HepG2 (cell line): ENCODE data around the gene UBTD2. TPM values are rescaled to one million over a fixed set of nuclear protein-coding genes. Genes with fewer than 3 reads are reported as not detected.

Experiments
- ATF7-NPFF ChIP-seq: sonication (generic); formaldehyde crosslinking; IDR thresholded peaks from 2 replicates; pipeline ENCODE4 v1.8.1; 2023; ENCODE audit warnings: mild to moderate bottlenecking, low read depth, missing genetic modification reagents, moderate library complexity
- BRF2 ChIP-seq: sonication (generic); formaldehyde crosslinking; IDR thresholded peaks from 2 replicates; pipeline ENCODE4 v1.8.1; 2022; ENCODE audit warnings: mild to moderate bottlenecking, missing genetic modification reagents
- CCAR2 ChIP-seq: fragments of 200-400 bp; formaldehyde crosslinking; optimal IDR thresholded peaks from 2 replicates; pipeline ENCODE3; 2018; ENCODE audit warnings: low read depth, mild to moderate bottlenecking, low read length, moderate library complexity
- FOXP1 ChIP-seq, 2 experiments: fragments of 450-650 bp in 1 of 2; IDR thresholded peaks; 2 replicates each; pipeline ENCODE4 v1.6.1; 2017 to 2018; ENCODE audit warnings: antibody characterized with exemption in 1 of 2
- HDAC6 ChIP-seq: fragments of 200-600 bp; sonication (generic); IDR thresholded peaks from 2 replicates; pipeline ENCODE4 v1.7.0; 2017; ENCODE audit warnings: mild to moderate bottlenecking, antibody characterized with exemption, low read length, low read depth
- KIAA2018 ChIP-seq: sonication (generic); formaldehyde crosslinking; IDR thresholded peaks from 2 replicates; pipeline ENCODE4 v1.5.0; 2020; ENCODE audit warnings: mild to moderate bottlenecking, missing genetic modification reagents, borderline replicate concordance
- MLLT10 ChIP-seq: sonication (generic); formaldehyde crosslinking; IDR thresholded peaks from 2 replicates; pipeline ENCODE4 v1.4.0; 2020; ENCODE audit warnings: missing genetic modification reagents
- MTA1 ChIP-seq: sonication (generic); formaldehyde crosslinking; IDR thresholded peaks from 2 replicates; pipeline ENCODE4 v1.4.0; 2020; ENCODE audit warnings: missing genetic modification reagents, mild to moderate bottlenecking, borderline replicate concordance
- NCOR1 ChIP-seq: fragments of 200-600 bp; sonication (generic); IDR thresholded peaks from 2 replicates; pipeline ENCODE4 v1.7.0; 2017; ENCODE audit warnings: antibody characterized with exemption, low read length, borderline replicate concordance
- PHF21A ChIP-seq: sonication (generic); formaldehyde crosslinking; IDR thresholded peaks from 2 replicates; pipeline ENCODE4 v1.5.0; 2020; ENCODE audit warnings: mild to moderate bottlenecking, missing genetic modification reagents
- PHF5A ChIP-seq: IDR thresholded peaks from one replicate; pipeline ENCODE4 v1.6.1; 2018; ENCODE audit warnings: low read depth, missing genetic modification reagents; ENCODE audit not compliant: unreplicated experiment
- POLR2AphosphoS2 ChIP-seq: IDR thresholded peaks from 2 replicates; pipeline ENCODE4 v1.6.1; 2011; ENCODE audit warnings: low read depth, low read length, improper control_type of control experiment
- PPARG ChIP-seq: conservative IDR thresholded peaks from 2 replicates; pipeline ENCODE4 v1.6.1; 2016; ENCODE audit warnings: missing biosample characterization, missing genetic modification reagents
- SKI ChIP-seq: fragments of 450-650 bp; IDR thresholded peaks from one replicate; pipeline ENCODE4 v1.6.1; 2018; ENCODE audit warnings: mild to moderate bottlenecking; ENCODE audit not compliant: partially characterized antibody
- TCF7L2 ChIP-seq: IDR thresholded peaks from 2 replicates; pipeline ENCODE4 v1.6.1; 2011; ENCODE audit warnings: mild to moderate bottlenecking, low read depth, low read length, moderate library complexity
- TGIF2 ChIP-seq: IDR thresholded peaks from 2 replicates; pipeline ENCODE4 v1.6.1; 2016; ENCODE audit warnings: control low read depth, missing compliant biosample characterization
- ZNF333 ChIP-seq: sonication (generic); formaldehyde crosslinking; IDR thresholded peaks from 2 replicates; pipeline ENCODE4 v1.4.0; 2020; ENCODE audit warnings: mild to moderate bottlenecking, missing genetic modification reagents, borderline replicate concordance
- ZNF512 ChIP-seq: sonication (generic); formaldehyde crosslinking; IDR thresholded peaks from 2 replicates; pipeline ENCODE4 v1.4.0; 2020; ENCODE audit warnings: mild to moderate bottlenecking, missing genetic modification reagents
- ZNF605 ChIP-seq: sonication (generic); formaldehyde crosslinking; IDR thresholded peaks from 2 replicates; pipeline ENCODE4 v1.8.0; 2022; ENCODE audit warnings: mild to moderate bottlenecking, missing genetic modification reagents
- polyA plus RNA-seq, 8 experiments: library from polyadenylated mRNA; depleted of rRNA in 3 of 8; stranded (reverse) in 7 of 8; unstranded in 1 of 8; fragments of >200 nt; fragmentation: Illumina TruSeq in 4 of 8; extraction: Trizol in 4 of 8; gene quantifications; 2 replicates each; pipeline versions ENCODE4 v1.2.1 to v1.2.3, GENCODE V29; 2011 to 2016; ENCODE audit warnings: low read depth in 4 of 8, missing spikeins in 1 of 8, mixed read lengths in 1 of 8; ENCODE audit not compliant: insufficient read depth in 1 of 8
- total RNA-seq, 5 experiments: library from RNA; depleted of rRNA; stranded (reverse); fragments of >200 nt; fragmentation: Illumina TruSeq; extraction: Trizol; gene quantifications; 2 replicates each; pipeline ENCODE4 v1.2.3, GENCODE V29; 2016; ENCODE audit warnings: low read depth in 1 of 5

UBTD2 gene
- total and polyA plus RNA-seq, 2 of the 13 experiments (the other 11 are each of a cell fraction or from before 2014, with no cell fraction given) = 15.2 to 24.1 TPM

- no peak for TF ChIP-seq KIAA2018 (CRISPR knock-in tag)
- peak; percentile 32 for TF ChIP-seq SKI
- TF ChIP-seq PPARG (CRISPR knock-in tag) = no peak
- TF ChIP-seq MTA1 (CRISPR knock-in tag) = no peak; the same call in 1 of the 2 replicates
- TF ChIP-seq ZNF333 (CRISPR knock-in tag) = peak; percentile 88; the same call in 1 of the 2 replicates
- TF ChIP-seq HDAC6 = no peak
- no peak for TF ChIP-seq TCF7L2
- TF ChIP-seq CCAR2 = no peak
- TF ChIP-seq ZNF512 (CRISPR knock-in tag) = no peak
- 0 out of 2 replicates have a peak, but pooled peaks have one; percentile 1 for TF ChIP-seq BRF2 (CRISPR knock-in tag)
- no peak for TF ChIP-seq POLR2AphosphoS2
- no peak for TF ChIP-seq NCOR1
- no peak for TF ChIP-seq PHF5A (CRISPR knock-in tag)
- TF ChIP-seq PHF21A (CRISPR knock-in tag) = peak; percentile 20; the same call in 1 of the 2 replicates
- TF ChIP-seq ATF7-NPFF (CRISPR knock-in tag) = no peak
- no peak for TF ChIP-seq MLLT10 (CRISPR knock-in tag)
- TF ChIP-seq TGIF2 (CRISPR knock-in tag) = peak; percentile 39; the same call in 1 of the 2 replicates
- TF ChIP-seq ZNF605 (CRISPR knock-in tag) = peak; percentile 54; the same call in 1 of the 2 replicates
- TF ChIP-seq FOXP1 (IDR thresholded peaks at IDR 0.05) = no peak
- TF ChIP-seq FOXP1 (CRISPR knock-in tag; IDR thresholded peaks at IDR 0.05) = no peak
Observed at GRCh38 chr5:172283020-172283861, at the start of gene UBTD2 (continued).
